ENCODE measurements around the gene PRDM8. TPM values are rescaled to one million over a fixed set of nuclear protein-coding genes. Genes with fewer than 3 reads are reported as not detected.
A peak's percentile ranks its signal among the peaks of the same experiment; 100 is the strongest.

The PRDM8 gene
- total RNA-seq, 3 donors from 2014 or later, result 1.2 to 7.0 (median 5.9) TPM

DNA sequence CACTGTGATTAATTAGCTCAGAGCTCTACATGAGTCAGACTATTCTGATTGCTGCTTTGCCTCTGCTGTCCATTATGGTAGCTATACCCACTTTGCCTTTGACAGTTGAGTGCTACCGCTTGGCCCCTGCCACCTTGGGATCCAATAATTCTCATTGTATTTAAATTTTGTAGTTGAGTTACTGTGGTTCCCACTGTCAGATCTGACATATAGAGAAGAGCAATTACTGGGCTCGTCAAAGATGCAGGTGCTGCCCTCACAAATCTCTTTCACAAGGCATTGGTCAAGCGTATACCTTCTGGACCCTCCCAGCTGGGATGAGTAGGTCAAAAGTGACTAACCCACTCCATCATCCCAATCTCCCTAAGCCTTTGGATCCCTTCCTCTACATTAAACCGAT lies 18.3 kb upstream of the PRDM8 start:
- no peak for DNase-seq (ENCODE audit: low spot score in 2 of 2)
- Histone ChIP-seq H3K9me3 (peaks cover 14 to 15% of the 10 kb centered on the region in 2 donors), H3K36me3 (no peaks in the 10 kb centered on the region), H3K27me3 (no peaks in the 10 kb centered on the region), H3K4me1 (no peaks in the 10 kb centered on the region), H3K27ac (no peak overlapping the region), H3K4me3 (no peak overlapping the region)
- no peak for TF ChIP-seq POLR2AphosphoS5 (IDR thresholded peaks at IDR 0.05)
- TF ChIP-seq, protein P1, sequence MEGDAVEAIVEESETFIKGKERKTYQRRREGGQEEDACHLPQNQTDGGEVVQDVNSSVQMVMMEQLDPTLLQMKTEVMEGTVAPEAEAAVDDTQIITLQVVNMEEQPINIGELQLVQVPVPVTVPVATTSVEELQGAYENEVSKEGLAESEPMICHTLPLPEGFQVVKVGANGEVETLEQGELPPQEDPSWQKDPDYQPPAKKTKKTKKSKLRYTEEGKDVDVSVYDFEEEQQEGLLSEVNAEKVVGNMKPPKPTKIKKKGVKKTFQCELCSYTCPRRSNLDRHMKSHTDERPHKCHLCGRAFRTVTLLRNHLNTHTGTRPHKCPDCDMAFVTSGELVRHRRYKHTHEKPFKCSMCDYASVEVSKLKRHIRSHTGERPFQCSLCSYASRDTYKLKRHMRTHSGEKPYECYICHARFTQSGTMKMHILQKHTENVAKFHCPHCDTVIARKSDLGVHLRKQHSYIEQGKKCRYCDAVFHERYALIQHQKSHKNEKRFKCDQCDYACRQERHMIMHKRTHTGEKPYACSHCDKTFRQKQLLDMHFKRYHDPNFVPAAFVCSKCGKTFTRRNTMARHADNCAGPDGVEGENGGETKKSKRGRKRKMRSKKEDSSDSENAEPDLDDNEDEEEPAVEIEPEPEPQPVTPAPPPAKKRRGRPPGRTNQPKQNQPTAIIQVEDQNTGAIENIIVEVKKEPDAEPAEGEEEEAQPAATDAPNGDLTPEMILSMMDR (IDR thresholded peaks at IDR 0.05), result no peak
- TF ChIP-seq POLR2A (IDR thresholded peaks at IDR 0.05), result no peak
- intact Hi-C loops (cut with DNase I; ENCODE audit: low total_unique reads), result no loop called here

DNA sequence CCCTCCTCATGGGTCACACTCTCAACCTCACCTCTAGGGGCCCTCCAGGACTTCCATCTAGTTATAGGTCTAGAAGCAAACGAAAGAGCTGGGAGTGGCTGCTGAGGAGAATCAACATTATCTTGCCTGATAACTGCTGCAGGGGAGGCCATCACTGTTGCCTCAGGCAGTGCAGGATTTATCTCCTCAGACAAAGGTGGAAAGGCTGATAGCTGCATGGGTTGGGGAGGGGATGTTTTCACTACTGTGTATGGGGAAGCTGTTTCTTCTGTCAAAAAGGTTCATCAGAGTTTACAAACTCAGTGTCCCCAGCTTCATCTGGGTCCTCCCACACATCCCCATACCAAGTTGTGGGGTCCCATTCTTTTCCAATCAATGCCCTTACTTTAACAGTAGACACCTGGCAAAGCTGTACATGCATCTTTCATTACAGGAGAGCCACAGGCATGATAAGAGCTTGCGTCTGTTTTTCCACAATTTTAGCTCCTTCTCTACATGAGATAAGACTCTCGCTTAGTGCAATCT lies 17.6 kb upstream of the PRDM8 start:
- no peak for DNase-seq (ENCODE audit: low spot score in 2 of 2)
- peaks cover 14 to 15% of the 10 kb centered on the region in 2 donors for H3K9me3 ChIP-seq
- H3K27me3 ChIP-seq, result peaks cover 0 to under 1% of the 10 kb centered on the region in 2 donors
- no peaks in the 10 kb centered on the region for H3K36me3 ChIP-seq
- H3K4me3 ChIP-seq, result no peak overlapping the region
- no peak for TF ChIP-seq POLR2AphosphoS5 (IDR thresholded peaks at IDR 0.05)
- TF ChIP-seq, protein P1 (IDR thresholded peaks at IDR 0.05), result no peak
- no peak for TF ChIP-seq POLR2A (IDR thresholded peaks at IDR 0.05)
- peaks cover 0 to 4% of the 10 kb centered on the region in 2 donors for H3K4me1 ChIP-seq
- no peak overlapping the region for H3K27ac ChIP-seq
- intact Hi-C loops (cut with DNase I; ENCODE audit: low total_unique reads), result no loop called here

DNA sequence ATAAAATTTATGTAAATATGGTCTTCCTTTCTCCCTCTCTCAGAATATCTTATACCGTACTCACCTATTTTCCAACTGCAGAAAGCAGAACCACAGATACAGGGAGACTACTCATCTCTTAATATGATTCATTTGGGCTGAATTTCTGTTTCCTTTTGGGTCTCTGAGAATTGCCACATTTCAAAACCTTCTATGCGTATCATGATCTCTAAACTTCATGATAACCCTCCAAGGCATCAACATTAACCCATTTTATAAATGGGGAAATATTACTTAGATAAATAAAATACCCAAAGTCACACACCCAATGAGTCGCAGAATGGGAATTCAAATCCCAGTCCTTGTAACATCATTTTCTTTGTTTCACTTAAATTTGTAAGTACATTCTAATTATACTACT lies 16.6 kb upstream of the PRDM8 start:
- Histone ChIP-seq H3K4me3 (no peak overlapping the region), H3K36me3 (no peaks in the 10 kb centered on the region), H3K4me1 (peaks cover 0 to 4% of the 10 kb centered on the region in 2 donors), H3K27me3 (peaks cover 0 to 11% of the 10 kb centered on the region in 2 donors), H3K9me3 (peaks cover 14 to 15% of the 10 kb centered on the region in 2 donors), H3K27ac (peak overlapping the region in 1 of 2 donors; percentile 25)
- TF ChIP-seq POLR2AphosphoS5 (IDR thresholded peaks at IDR 0.05) (no peak), POLR2A (IDR thresholded peaks at IDR 0.05) (no peak)
- TF ChIP-seq, protein P1 (IDR thresholded peaks at IDR 0.05), result no peak
- intact Hi-C loops (cut with DNase I; ENCODE audit: low total_unique reads), result no loop called here
- DNase-seq (ENCODE audit: low spot score in 2 of 2), result no peak

DNA sequence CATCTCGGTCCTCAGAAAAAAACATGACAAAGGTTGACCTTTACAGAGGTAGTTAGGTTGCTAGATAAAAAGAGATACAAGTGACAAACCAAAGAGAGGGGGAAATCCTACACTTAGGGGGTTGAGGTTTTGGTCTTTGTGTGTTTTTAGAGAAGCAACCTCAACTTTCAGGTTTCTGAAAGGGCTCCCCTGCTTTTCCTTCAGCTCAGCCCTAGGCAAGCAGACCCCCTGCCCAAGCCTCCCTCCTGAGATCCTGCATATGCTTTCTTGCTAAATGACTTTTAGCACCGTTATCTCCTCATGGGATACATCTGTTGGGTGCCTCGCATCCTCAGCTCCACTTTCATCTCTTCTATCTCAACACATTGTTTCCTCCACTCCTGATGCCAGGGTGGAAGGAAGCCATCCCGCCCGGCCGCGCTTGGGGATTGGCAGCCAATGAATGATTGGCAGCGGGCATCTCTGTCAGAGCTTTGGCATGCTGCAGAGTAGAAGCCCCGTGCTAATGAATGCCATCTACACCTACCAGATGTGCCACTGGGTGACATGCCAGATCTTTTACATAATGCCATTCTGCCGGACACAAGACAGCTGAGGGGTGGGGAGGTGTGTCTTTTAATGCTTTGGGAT lies 15.0 kb upstream of the PRDM8 start:
- TF ChIP-seq POLR2AphosphoS5 (IDR thresholded peaks at IDR 0.05) (no peak), POLR2A (IDR thresholded peaks at IDR 0.05) (no peak)
- TF ChIP-seq, protein P1 (IDR thresholded peaks at IDR 0.05), result no peak
- no peak overlapping the region for H3K27ac ChIP-seq

More for the DNA sequence above, 15.0 kb upstream of the PRDM8 start:
- Histone ChIP-seq H3K4me1 (peaks cover 0 to 4% of the 10 kb centered on the region in 2 donors), H3K9me3 (peaks cover 14 to 15% of the 10 kb centered on the region in 2 donors), H3K27me3 (peaks cover 0 to 27% of the 10 kb centered on the region in 2 donors), H3K4me3 (no peak overlapping the region), H3K36me3 (no peaks in the 10 kb centered on the region)
- intact Hi-C loops (cut with DNase I; ENCODE audit: low total_unique reads), result no loop called here
- DNase-seq (ENCODE audit: low spot score in 2 of 2), result no peak

Data from breast epithelium (tissue), 4 donors.